Lung (tissue), 12 donors: ENCODE results near the gene TFDP1. TPM values are rescaled to one million over a fixed set of nuclear protein-coding genes. Genes with fewer than 3 reads are reported as not detected.

Experiments
- ATAC-seq: fragments of 200-7000 bp; cut with Tn5 transposase; one replicate; pipeline ENCODE4 v1.9.1; 2020; ENCODE audit warnings: moderate number of reproducible peaks; ENCODE audit not compliant: insufficient read depth, low FRiP score
- DNase-seq, 3 donors: peaks; one replicate each; pipeline ENCODE4 v3.0.0-alpha.2; 2013 to 2017
- H3K27ac ChIP-seq, 2 donors: one replicate each; pipeline ENCODE4 v1.5.1; 2013; ENCODE audit warnings: mild to moderate bottlenecking in 2 of 2, moderate library complexity in 2 of 2, control low read depth in 1 of 2, inconsistent platforms in 1 of 2, low read depth in 1 of 2, low read length in 1 of 2
- H3K27me3 ChIP-seq, 3 donors: one replicate each; pipeline ENCODE4 v1.5.1; 2013; ENCODE audit warnings: low read length in 2 of 3; ENCODE audit not compliant: control insufficient read depth in 3 of 3, insufficient read depth in 3 of 3
- H3K36me3 ChIP-seq, 4 donors: one replicate each; pipeline ENCODE4 v1.5.1; 2013; ENCODE audit warnings: low read length in 4 of 4, mild to moderate bottlenecking in 1 of 4, moderate library complexity in 1 of 4; ENCODE audit not compliant: control insufficient read depth in 4 of 4, insufficient read depth in 4 of 4
- H3K4me1 ChIP-seq, 5 donors: one replicate each; pipeline ENCODE4 v1.5.1; 2013; ENCODE audit warnings: low read length in 5 of 5, mild to moderate bottlenecking in 2 of 5, moderate library complexity in 1 of 5; ENCODE audit not compliant: control insufficient read depth in 5 of 5, insufficient read depth in 5 of 5
- H3K4me3 ChIP-seq: one replicate; pipeline ENCODE4 v1.5.1; 2013; ENCODE audit warnings: mild to moderate bottlenecking, control low read depth, moderate library complexity
- H3K9ac ChIP-seq, 2 donors: one replicate each; pipeline ENCODE4 v1.5.1; 2013; ENCODE audit warnings: low read length in 2 of 2, control low read depth in 1 of 2; ENCODE audit not compliant: insufficient read depth in 1 of 2
- H3K9me3 ChIP-seq, 4 donors: one replicate each; pipeline ENCODE4 v1.5.1; 2013; ENCODE audit warnings: low read length in 3 of 4, mild to moderate bottlenecking in 1 of 4, moderate library complexity in 1 of 4; ENCODE audit not compliant: control insufficient read depth in 4 of 4, insufficient read depth in 3 of 4
- CTCF ChIP-seq: IDR thresholded peaks from 2 replicates; pipeline ENCODE4 v1.5.1; 2012; ENCODE audit warnings: mild to moderate bottlenecking; ENCODE audit errors: control extremely low read depth, extremely low read depth
- WGBS, 2 donors: extraction: QIAGEN DNeasy Blood & Tissue Kit; methylation state at CpG; one replicate each; pipeline ENCODE4 v1.1.7; 2013; 5-methylcytosine and 5-hydroxymethylcytosine counted together
- polyA plus RNA-seq, 2 donors: library from polyadenylated mRNA; stranded (reverse); fragments of 200-250 nt; gene quantifications; one replicate each; pipeline ENCODE4 v1.2.1, GENCODE V29; 2013
- total RNA-seq, 2 donors: library from RNA; depleted of rRNA in 1 of 2; stranded (reverse); fragments of >200 nt in 1 of 2; gene quantifications; one replicate each; pipeline ENCODE4 v1.2.1, GENCODE V29; 2014 to 2021
- donor health status: control.
- donor health status: control.
- donor health status: Bipolar disorder and iron deficiency.
- donor health status: healthy.
- donor health status: DM: yes; HTN: yes; CAD: no.

The TFDP1 gene
- total and polyA plus RNA-seq, 4 donors: 19.6 to 44.2 (median 40.3) TPM

GRCh38 chr13:113555141-113555540, 29.4 kb upstream of the TFDP1 start:
- H3K36me3 ChIP-seq: peaks cover 5 to 14% (median 11%) of the 10 kb centered on the region in 4 donors
- no peak overlapping the region for H3K4me3 ChIP-seq
- H3K4me1 ChIP-seq: no peaks in the 10 kb centered on the region
- peaks cover 0 to 16% (median 0%) of the 10 kb centered on the region in 3 donors for H3K27me3 ChIP-seq
- H3K27ac ChIP-seq: no peak overlapping the region
- H3K9ac ChIP-seq: no peak overlapping the region
- ATAC-seq: no peak
- WGBS, 2 donors: 96% methylated on average over 4 of the region's 4 CpGs
- DNase-seq: no peak
- H3K9me3 ChIP-seq: no peaks in the 10 kb centered on the region
- TF ChIP-seq CTCF: no peak

GRCh38 chr13:113557013-113557412, 27.5 kb upstream of the TFDP1 start:
- Histone ChIP-seq H3K9ac (no peak overlapping the region), H3K36me3 (peaks cover 0 to 2% (median 2%) of the 10 kb centered on the region in 4 donors), H3K9me3 (no peaks in the 10 kb centered on the region), H3K4me3 (no peak overlapping the region), H3K27me3 (peaks cover 0 to 12% (median 0%) of the 10 kb centered on the region in 3 donors), H3K27ac (no peak overlapping the region), H3K4me1 (peaks cover 0 to under 1% (median 0%) of the 10 kb centered on the region in 5 donors)
- DNase-seq (no peak), ATAC-seq (no peak)
- TF ChIP-seq CTCF: no peak
- 96 to 99% methylated on average over 5 of the region's 5 CpGs for WGBS, 2 donors

- no peak for DNase-seq
Measured at GRCh38 chr13:113558461-113558860, 26.1 kb upstream of the TFDP1 start.

More at GRCh38 chr13:113558461-113558860, 26.1 kb upstream of the TFDP1 start:
- H3K36me3 ChIP-seq: no peaks in the 10 kb centered on the region
- no peak for TF ChIP-seq CTCF
- no peak overlapping the region for H3K9ac ChIP-seq
- no peak overlapping the region for H3K4me3 ChIP-seq
- no peak for ATAC-seq
- no peaks in the 10 kb centered on the region for H3K9me3 ChIP-seq
- no peak overlapping the region for H3K27ac ChIP-seq
- H3K27me3 ChIP-seq: peaks cover 0 to 12% (median 0%) of the 10 kb centered on the region in 3 donors
- H3K4me1 ChIP-seq: peaks cover 0 to 4% (median 0%) of the 10 kb centered on the region in 5 donors
- WGBS, 2 donors: 89 to 90% methylated on average over 6 of the region's 6 CpGs
